Testis (tissue), 3 donors: ENCODE measurements around the gene GMCL1. TPM values are rescaled to one million over a fixed set of nuclear protein-coding genes. Genes with fewer than 3 reads are reported as not detected.
A peak's percentile ranks its signal among the peaks of the same experiment; 100 is the strongest.

Source experiments
- DNase-seq: peaks from one replicate; pipeline ENCODE4 v3.0.0-alpha.2; 2019
- H3K27ac ChIP-seq, 2 donors: fragments of 200-600 bp; sonication (generic); one replicate each; pipeline ENCODE4 v1.5.1; 2019
- H3K27me3 ChIP-seq: fragments of 200-600 bp; sonication (generic); one replicate; pipeline ENCODE4 v1.5.1; 2019
- H3K36me3 ChIP-seq: fragments of 200-600 bp; sonication (generic); one replicate; pipeline ENCODE4 v1.5.1; 2017; ENCODE audit warnings: low read depth; ENCODE audit errors: missing control alignments
- H3K4me1 ChIP-seq: fragments of 200-600 bp; sonication (generic); one replicate; pipeline ENCODE4 v1.5.1; 2019
- H3K4me3 ChIP-seq, 2 donors: fragments of 200-600 bp; sonication (generic); one replicate each; pipeline ENCODE4 v1.5.1; 2017 to 2019
- H3K9me3 ChIP-seq: fragments of 200-600 bp; sonication (generic); one replicate; pipeline ENCODE4 v1.5.1; 2017
- CTCF ChIP-seq, 3 experiments: fragments of 450-650 bp in 2 of 3; fragments of 200-600 bp in 1 of 3; sonication (generic) in 1 of 3; IDR thresholded peaks; one replicate each; pipeline ENCODE4 v1.5.1; 2016 to 2019; ENCODE audit warnings: antibody characterized with exemption in 3 of 3, mild to moderate bottlenecking in 2 of 3, moderate library complexity in 1 of 3
- POLR2A ChIP-seq: fragments of 450-650 bp; IDR thresholded peaks from one replicate; pipeline ENCODE4 v1.6.1; 2017; ENCODE audit warnings: antibody characterized with exemption, mild to moderate bottlenecking, moderate library complexity
- WGBS, 2 donors: methylation state at CpG; one replicate each; pipeline ENCODE4 v1.1.5; 2018; 5-methylcytosine and 5-hydroxymethylcytosine counted together
- intact Hi-C: fragments of 100-400 bp; cut with DNase I; formaldehyde crosslinking; loops from one replicate; pipeline ENCODE4 v1.15.1; 2023; ENCODE audit warnings: low total_unique reads
- polyA plus RNA-seq: library from polyadenylated mRNA; stranded (reverse); fragments of 350-450 nt; fragmentation: Illumina TruSeq; extraction: RNeasy Lipid Tissue Mini Kit (QIAGEN cat#74804); gene quantifications from one replicate; pipeline ENCODE4 v1.2.3, GENCODE V29; 2014; ENCODE audit warnings: low read depth, low replicate concordance; ENCODE audit not compliant: insufficient read depth
- total RNA-seq, 2 donors: library from RNA; depleted of rRNA; stranded (reverse); fragments of >200 nt; gene quantifications; one replicate each; pipeline ENCODE4 v1.2.3, GENCODE V29; 2016

The GMCL1 gene
- total and polyA plus RNA-seq, 3 donors from 2014 or later: 19.9 to 30.5 (median 27.6) TPM

GRCh38 chr2:69785358-69785757, 44.1 kb upstream of the GMCL1 start:
- no peak overlapping the region for H3K27ac ChIP-seq
- H3K36me3 ChIP-seq: no peaks in the 10 kb centered on the region
- intact Hi-C loops: no loop called here
- whole genome bisulfite sequencing, 2 donors: 84 to 96% methylated on average over 2 of the region's 2 CpGs
- peaks cover 13% of the 10 kb centered on the region for H3K4me1 ChIP-seq
- H3K4me3 ChIP-seq: no peak overlapping the region
- no peak for TF ChIP-seq POLR2A
- no peak for TF ChIP-seq CTCF (IDR thresholded peaks at IDR 0.05)
- H3K9me3 ChIP-seq: no peaks in the 10 kb centered on the region
- H3K27me3 ChIP-seq: no peaks in the 10 kb centered on the region
- no peak for DNase-seq

GRCh38 chr2:69786052-69786560, 43.4 kb upstream of the GMCL1 start:
- H3K36me3 ChIP-seq: no peaks in the 10 kb centered on the region
- intact Hi-C loops: no loop called here
- TF ChIP-seq CTCF (IDR thresholded peaks at IDR 0.05): no peak
- no peak for TF ChIP-seq POLR2A
- no peak overlapping the region for H3K27ac ChIP-seq
- H3K4me3 ChIP-seq: no peak overlapping the region
- peaks cover 20% of the 10 kb centered on the region for H3K4me1 ChIP-seq
- 82 to 86% methylated on average over 4 of the region's 4 CpGs for WGBS, 2 donors
- DNase-seq: no peak
- H3K27me3 ChIP-seq: no peaks in the 10 kb centered on the region
- H3K9me3 ChIP-seq: no peaks in the 10 kb centered on the region

- Histone ChIP-seq H3K36me3 (no peaks in the 10 kb centered on the region), H3K27me3 (no peaks in the 10 kb centered on the region), H3K4me1 (peaks cover 25% of the 10 kb centered on the region), H3K9me3 (no peaks in the 10 kb centered on the region), H3K27ac (peak overlapping the region; percentile 81 to 85), H3K4me3 (no peak overlapping the region)
- DNase-seq: no peak
- 56 to 70% methylated on average over 7 of the region's 7 CpGs for WGBS, 2 donors
- intact Hi-C loops: no loop called here
- TF ChIP-seq POLR2A: no peak
- no peak for TF ChIP-seq CTCF (IDR thresholded peaks at IDR 0.05)
Observed at GRCh38 chr2:69789175-69789721, 40.2 kb upstream of the GMCL1 start.

- Histone ChIP-seq H3K9me3 (no peaks in the 10 kb centered on the region), H3K27ac (peak overlapping the region; percentile 81 to 85), H3K4me1 (peaks cover 25% of the 10 kb centered on the region), H3K4me3 (no peak overlapping the region), H3K36me3 (no peaks in the 10 kb centered on the region), H3K27me3 (no peaks in the 10 kb centered on the region)
- TF ChIP-seq CTCF (IDR thresholded peaks at IDR 0.05) (no peak), POLR2A (no peak)
- intact Hi-C loops: no loop called here
- 33 to 45% methylated on average over 7 of the region's 7 CpGs for WGBS, 2 donors
- DNase-seq: no peak
Observed at GRCh38 chr2:69789772-69790600, 39.5 kb upstream of the GMCL1 start.
